Measurements from ENCODE around the gene PRPF39. TPM values are rescaled to one million over a fixed set of nuclear protein-coding genes. Genes with fewer than 3 reads are reported as not detected.

PRPF39 gene
- total RNA-seq, 1 experiment from 2014 or later: 59.8 TPM

DNA sequence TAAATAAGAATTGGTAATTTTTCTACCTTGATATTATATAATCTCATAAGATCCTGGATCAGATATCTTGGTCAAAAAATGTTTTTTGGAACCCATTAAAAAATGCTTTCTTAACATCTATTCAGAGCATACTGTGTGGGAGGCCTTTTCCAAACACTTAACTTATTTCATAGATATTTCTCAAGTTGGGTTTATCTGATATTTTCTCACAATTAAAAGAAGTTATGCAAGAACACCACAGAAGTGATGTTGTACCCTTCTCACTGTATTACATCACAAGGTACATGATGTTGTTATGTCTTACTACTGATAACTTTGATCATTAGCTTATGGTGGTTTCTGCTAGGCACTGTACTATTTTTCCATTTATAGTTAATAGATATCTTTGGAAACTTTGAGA, 23.4 kb upstream of the PRPF39 start:
- H3K36me3 Mint-ChIP-seq (ENCODE audit: insufficient read depth in 1 of 3, low read depth in 3 of 3): peaks cover 0 to 13% (median 10%) of the 10 kb centered on the region in 3 experiments; a peak in 4 of 7 replicates
- Histone ChIP-seq H2BK12ac (ENCODE audit: insufficient read length, low read depth, low read length) (no peak overlapping the region), H3K27me3 (ENCODE audit: insufficient read depth, low read length) (no peaks in the 10 kb centered on the region), H3K23me2 (ENCODE audit: insufficient read length, low read depth, low read length, poor library complexity, severe bottlenecking) (no peaks in the 10 kb centered on the region), H4K20me1 (ENCODE audit: control insufficient read depth, insufficient read depth, insufficient read length) (no peaks in the 10 kb centered on the region), H2AFZ (ENCODE audit: low read length) (no peak overlapping the region), H4K5ac (ENCODE audit: insufficient read length, low read depth, low read length) (no peak overlapping the region), H3T11ph (ENCODE audit: low read length) (no peak overlapping the region), H3K9ac (ENCODE audit: extremely low read depth, insufficient read length, low read length) (no peak overlapping the region), H3K23ac (ENCODE audit: insufficient read length, low read depth, low read length) (no peak overlapping the region), H2BK20ac (ENCODE audit: low read depth, low read length, poor library complexity, severe bottlenecking) (no peak overlapping the region), H3K4me1 (ENCODE audit: insufficient read depth, low read length) (no peaks in the 10 kb centered on the region), H4K91ac (ENCODE audit: insufficient read length, low read depth, low read length) (no peak overlapping the region), H3K9me3 (ENCODE audit: control insufficient read depth, low read depth, low read length) (no peaks in the 10 kb centered on the region), H3K18ac (ENCODE audit: insufficient read length, low read depth, low read length) (no peak overlapping the region), H3K14ac (ENCODE audit: insufficient read depth, low read length) (no peak overlapping the region), H3K4ac (ENCODE audit: low read depth, low read length) (no peak overlapping the region), H2BK15ac (ENCODE audit: low read depth, low read length) (no peak overlapping the region), H2BK120ac (ENCODE audit: low read depth, low read length, poor library complexity, severe bottlenecking) (no peak overlapping the region), H2AK5ac (ENCODE audit: insufficient read length, low read length) (no peak overlapping the region), H3K79me1 (ENCODE audit: insufficient read depth, low read depth, low read length, poor library complexity, severe bottlenecking) (no peaks in the 10 kb centered on the region), H3K56ac (ENCODE audit: insufficient read length, low read depth, low read length) (no peak overlapping the region), H4K8ac (replicated peaks; ENCODE audit: insufficient read length, low read depth, low read length) (no peak overlapping the region), H3K4me2 (ENCODE audit: insufficient read depth, insufficient read length, low read length) (no peak overlapping the region), H3K79me2 (ENCODE audit: insufficient read depth, low read length) (no peaks in the 10 kb centered on the region), H3K27ac (ENCODE audit: insufficient read length, low read depth, low read length) (no peak overlapping the region), H2BK5ac (ENCODE audit: insufficient read length, low read length) (no peak overlapping the region)
- no peaks in the 10 kb centered on the region for H3K9me3 Mint-ChIP-seq
- no peak overlapping the region for H3K27ac Mint-ChIP-seq
- no peaks in the 10 kb centered on the region for H3K4me1 Mint-ChIP-seq
- no peaks in the 10 kb centered on the region for H3K27me3 Mint-ChIP-seq (ENCODE audit: low read depth)
- TF ChIP-seq, protein P1, sequence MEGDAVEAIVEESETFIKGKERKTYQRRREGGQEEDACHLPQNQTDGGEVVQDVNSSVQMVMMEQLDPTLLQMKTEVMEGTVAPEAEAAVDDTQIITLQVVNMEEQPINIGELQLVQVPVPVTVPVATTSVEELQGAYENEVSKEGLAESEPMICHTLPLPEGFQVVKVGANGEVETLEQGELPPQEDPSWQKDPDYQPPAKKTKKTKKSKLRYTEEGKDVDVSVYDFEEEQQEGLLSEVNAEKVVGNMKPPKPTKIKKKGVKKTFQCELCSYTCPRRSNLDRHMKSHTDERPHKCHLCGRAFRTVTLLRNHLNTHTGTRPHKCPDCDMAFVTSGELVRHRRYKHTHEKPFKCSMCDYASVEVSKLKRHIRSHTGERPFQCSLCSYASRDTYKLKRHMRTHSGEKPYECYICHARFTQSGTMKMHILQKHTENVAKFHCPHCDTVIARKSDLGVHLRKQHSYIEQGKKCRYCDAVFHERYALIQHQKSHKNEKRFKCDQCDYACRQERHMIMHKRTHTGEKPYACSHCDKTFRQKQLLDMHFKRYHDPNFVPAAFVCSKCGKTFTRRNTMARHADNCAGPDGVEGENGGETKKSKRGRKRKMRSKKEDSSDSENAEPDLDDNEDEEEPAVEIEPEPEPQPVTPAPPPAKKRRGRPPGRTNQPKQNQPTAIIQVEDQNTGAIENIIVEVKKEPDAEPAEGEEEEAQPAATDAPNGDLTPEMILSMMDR (conservative IDR thresholded peaks at IDR 0.05): no peak
- no peak for DNase-seq
- H3K4me3 Mint-ChIP-seq: no peak overlapping the region

Data from H9 (cell line).